ENCODE results near the gene TRIM67.

GRCh38 chr1:231236938-231237337 is 75.1 kb downstream of the TRIM67 start:
- TF ChIP-seq POLR2A (IDR thresholded peaks at IDR 0.05) (no peak), CTCF (IDR thresholded peaks at IDR 0.05 in 8 of 11, conservative IDR thresholded peaks at IDR 0.05 in 3 of 11) (no peak)
